Measurements from ENCODE around the gene EEF1AKMT1.

EEF1AKMT1 gene

GRCh38 chr13:20803180-20803965 lies 29.6 kb upstream of the EEF1AKMT1 start:
- no peaks in the 10 kb centered on the region for H3K27me3 ChIP-seq (ENCODE audit: control insufficient read depth, insufficient read depth, low read length, poor library complexity, severe bottlenecking)
- no peak overlapping the region for H3K27ac ChIP-seq (ENCODE audit: insufficient read depth, low read depth, low read length, poor library complexity, severe bottlenecking)
- H3K4me3 ChIP-seq (ENCODE audit: insufficient read depth, low read depth, low read length), result no peak overlapping the region
- peaks cover 9% of the 10 kb centered on the region for H3K36me3 ChIP-seq (ENCODE audit: control insufficient read depth, insufficient read depth, low read length)
- H3K9me3 ChIP-seq (ENCODE audit: control insufficient read depth, low read length), result no peaks in the 10 kb centered on the region
- 90 to 93% methylated on average over 3 of the region's 3 CpGs for WGBS, 2 experiments
- no peaks in the 10 kb centered on the region for H3K4me1 ChIP-seq (ENCODE audit: control insufficient read depth, insufficient read depth, low read length)

- Histone ChIP-seq H3K9me3 (ENCODE audit: control insufficient read depth, low read length) (no peaks in the 10 kb centered on the region), H3K27ac (ENCODE audit: insufficient read depth, low read depth, low read length, poor library complexity, severe bottlenecking) (no peak overlapping the region), H3K36me3 (ENCODE audit: control insufficient read depth, insufficient read depth, low read length) (peaks cover 6% of the 10 kb centered on the region), H3K4me1 (ENCODE audit: control insufficient read depth, insufficient read depth, low read length) (no peaks in the 10 kb centered on the region), H3K4me3 (ENCODE audit: insufficient read depth, low read depth, low read length) (no peak overlapping the region), H3K27me3 (ENCODE audit: control insufficient read depth, insufficient read depth, low read length, poor library complexity, severe bottlenecking) (no peaks in the 10 kb centered on the region)
- 81 to 89% methylated on average over 2 of the region's 2 CpGs for WGBS, 2 experiments
Observed at GRCh38 chr13:20801707-20802106, 27.9 kb upstream of the EEF1AKMT1 start.

DNA sequence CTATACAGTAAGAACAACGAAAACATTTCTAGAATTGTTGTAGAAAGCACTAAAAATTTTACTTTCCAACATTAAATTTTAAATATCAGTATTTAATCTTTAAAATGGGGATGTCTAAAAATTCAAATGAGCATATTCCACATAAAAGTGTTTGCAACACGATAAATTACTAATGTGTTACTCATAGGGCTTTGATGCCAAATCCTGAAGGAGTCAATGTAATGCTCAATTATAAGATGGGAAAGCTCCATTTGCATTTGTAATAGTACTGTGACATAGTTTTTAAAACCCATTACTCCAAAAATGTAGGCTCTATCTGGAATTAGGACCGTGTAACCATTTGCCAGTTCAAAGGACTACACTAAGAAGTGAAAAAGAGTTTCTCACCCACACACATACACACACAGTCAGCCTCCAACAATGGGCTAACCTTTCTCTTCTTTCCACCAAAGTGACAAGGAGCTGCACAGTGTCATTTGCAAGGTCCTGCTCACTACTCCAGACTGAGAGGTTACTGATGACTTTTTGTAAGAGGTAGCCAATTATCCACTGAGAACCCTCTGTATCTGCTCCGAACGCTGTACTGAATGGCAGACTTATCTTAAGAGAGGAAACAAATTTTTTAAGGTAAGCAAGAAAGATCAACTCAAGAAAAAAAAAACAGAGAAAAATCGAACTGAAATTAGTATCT lies 26.1 kb upstream of the EEF1AKMT1 start:
- WGBS, 2 experiments, result 90 to 94% methylated on average over 5 of the region's 6 CpGs
- Histone ChIP-seq H3K36me3 (ENCODE audit: control insufficient read depth, insufficient read depth, low read length) (peaks cover 14% of the 10 kb centered on the region), H3K4me3 (ENCODE audit: insufficient read depth, low read depth, low read length) (no peak overlapping the region)

GRCh38 chr13:20798027-20798426 lies 24.3 kb upstream of the EEF1AKMT1 start:
- WGBS, 2 experiments, result 94% methylated on average over 4 of the region's 4 CpGs
- H3K27me3 ChIP-seq (ENCODE audit: control insufficient read depth, insufficient read depth, low read length, poor library complexity, severe bottlenecking), result no peaks in the 10 kb centered on the region
- no peak overlapping the region for H3K27ac ChIP-seq (ENCODE audit: insufficient read depth, low read depth, low read length, poor library complexity, severe bottlenecking)
- no peak overlapping the region for H3K4me3 ChIP-seq (ENCODE audit: insufficient read depth, low read depth, low read length)
- peaks cover 19% of the 10 kb centered on the region for H3K36me3 ChIP-seq (ENCODE audit: control insufficient read depth, insufficient read depth, low read length)
- no peaks in the 10 kb centered on the region for H3K4me1 ChIP-seq (ENCODE audit: control insufficient read depth, insufficient read depth, low read length)
- H3K9me3 ChIP-seq (ENCODE audit: control insufficient read depth, low read length), result no peaks in the 10 kb centered on the region

More for the DNA sequence above, 26.1 kb upstream of the EEF1AKMT1 start:
- Histone ChIP-seq H3K9me3 (ENCODE audit: control insufficient read depth, low read length) (no peaks in the 10 kb centered on the region), H3K4me1 (ENCODE audit: control insufficient read depth, insufficient read depth, low read length) (no peaks in the 10 kb centered on the region), H3K27me3 (ENCODE audit: control insufficient read depth, insufficient read depth, low read length, poor library complexity, severe bottlenecking) (no peaks in the 10 kb centered on the region), H3K27ac (ENCODE audit: insufficient read depth, low read depth, low read length, poor library complexity, severe bottlenecking) (no peak overlapping the region)

- 95 to 97% methylated on average over 5 of the region's 5 CpGs for WGBS, 2 experiments
- no peak overlapping the region for H3K4me3 ChIP-seq (ENCODE audit: insufficient read depth, low read depth, low read length)
- H3K4me1 ChIP-seq (ENCODE audit: control insufficient read depth, insufficient read depth, low read length), result no peaks in the 10 kb centered on the region
- H3K9me3 ChIP-seq (ENCODE audit: control insufficient read depth, low read length), result no peaks in the 10 kb centered on the region
- peaks cover 19% of the 10 kb centered on the region for H3K36me3 ChIP-seq (ENCODE audit: control insufficient read depth, insufficient read depth, low read length)
- H3K27me3 ChIP-seq (ENCODE audit: control insufficient read depth, insufficient read depth, low read length, poor library complexity, severe bottlenecking), result no peaks in the 10 kb centered on the region
- no peak overlapping the region for H3K27ac ChIP-seq (ENCODE audit: insufficient read depth, low read depth, low read length, poor library complexity, severe bottlenecking)
Observed at GRCh38 chr13:20796791-20797508, 23.2 kb upstream of the EEF1AKMT1 start.

DNA sequence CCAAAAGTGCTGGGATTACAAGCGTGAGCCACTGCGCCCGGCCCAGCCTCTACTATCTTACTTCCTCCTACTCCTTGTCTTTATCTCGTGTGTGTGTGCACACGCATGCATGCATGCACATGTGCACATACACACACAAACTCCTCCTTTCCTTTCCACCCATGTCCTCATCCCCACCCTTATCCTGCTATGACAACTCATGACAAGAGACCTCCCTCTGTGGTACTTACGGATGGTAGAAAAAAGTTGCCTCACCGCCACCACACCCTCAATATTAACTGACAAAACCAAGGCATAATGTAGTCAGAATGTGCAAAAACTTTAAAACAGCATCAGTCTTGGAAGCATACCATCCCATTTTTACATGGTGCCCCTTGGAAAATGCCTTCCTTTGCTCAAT lies 15.9 kb upstream of the EEF1AKMT1 start:
- no peak overlapping the region for H3K4me3 ChIP-seq (ENCODE audit: insufficient read depth, low read depth, low read length)
- no peaks in the 10 kb centered on the region for H3K4me1 ChIP-seq (ENCODE audit: control insufficient read depth, insufficient read depth, low read length)
- H3K27ac ChIP-seq (ENCODE audit: insufficient read depth, low read depth, low read length, poor library complexity, severe bottlenecking), result no peak overlapping the region
- H3K27me3 ChIP-seq (ENCODE audit: control insufficient read depth, insufficient read depth, low read length, poor library complexity, severe bottlenecking), result no peaks in the 10 kb centered on the region
- 94 to 95% methylated on average over 7 of the region's 7 CpGs for WGBS, 2 experiments
- peaks cover 6% of the 10 kb centered on the region for H3K36me3 ChIP-seq (ENCODE audit: control insufficient read depth, insufficient read depth, low read length)
- no peaks in the 10 kb centered on the region for H3K9me3 ChIP-seq (ENCODE audit: control insufficient read depth, low read length)

DNA sequence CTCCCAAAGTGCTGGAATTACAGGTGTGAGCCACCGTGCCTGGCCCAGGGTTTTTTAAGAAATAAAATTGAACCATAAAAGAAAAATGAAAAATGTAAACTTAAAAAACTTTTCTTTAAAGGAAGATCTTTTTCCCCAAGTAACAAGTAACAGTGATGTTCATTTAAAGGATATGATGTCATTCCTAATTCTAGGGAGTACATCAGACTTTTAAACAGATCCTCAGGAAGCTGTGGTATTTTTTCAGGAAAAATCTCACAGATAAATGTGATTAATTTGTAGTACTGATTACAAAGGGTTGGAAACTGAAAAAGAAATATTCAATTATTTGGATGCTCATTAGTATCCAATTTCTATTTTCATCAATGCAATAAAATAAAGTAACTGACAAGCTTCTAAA lies 14.6 kb upstream of the EEF1AKMT1 start:
- WGBS, 2 experiments, result no CpG with 5 or more reads among the region's 1 CpG
- Histone ChIP-seq H3K27me3 (ENCODE audit: control insufficient read depth, insufficient read depth, low read length, poor library complexity, severe bottlenecking) (no peaks in the 10 kb centered on the region), H3K4me3 (ENCODE audit: insufficient read depth, low read depth, low read length) (no peak overlapping the region), H3K36me3 (ENCODE audit: control insufficient read depth, insufficient read depth, low read length) (peaks cover 2% of the 10 kb centered on the region), H3K4me1 (ENCODE audit: control insufficient read depth, insufficient read depth, low read length) (no peaks in the 10 kb centered on the region), H3K27ac (ENCODE audit: insufficient read depth, low read depth, low read length, poor library complexity, severe bottlenecking) (no peak overlapping the region), H3K9me3 (ENCODE audit: control insufficient read depth, low read length) (no peaks in the 10 kb centered on the region)

DNA sequence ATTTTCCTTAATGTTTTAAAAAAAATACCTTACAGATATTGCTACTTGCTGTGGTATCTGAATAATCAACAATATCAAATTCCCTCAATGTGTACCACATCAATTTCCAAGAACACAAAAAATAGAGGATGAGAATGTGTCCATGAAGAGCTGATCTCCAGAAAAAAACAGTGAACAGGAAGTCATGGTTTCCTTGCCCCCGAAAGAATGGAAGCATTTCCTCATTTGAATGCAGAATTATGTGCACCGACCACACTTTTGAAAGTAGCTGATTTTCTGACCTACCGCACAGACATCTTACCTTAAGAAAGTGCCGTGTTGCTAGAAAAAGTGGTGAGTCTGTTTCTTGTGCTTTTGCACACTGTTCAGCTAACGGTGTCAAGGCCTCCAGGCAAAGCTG lies 13.4 kb upstream of the EEF1AKMT1 start:
- Histone ChIP-seq H3K4me1 (ENCODE audit: control insufficient read depth, insufficient read depth, low read length) (no peaks in the 10 kb centered on the region), H3K27me3 (ENCODE audit: control insufficient read depth, insufficient read depth, low read length, poor library complexity, severe bottlenecking) (no peaks in the 10 kb centered on the region), H3K36me3 (ENCODE audit: control insufficient read depth, insufficient read depth, low read length) (peaks cover 2% of the 10 kb centered on the region), H3K9me3 (ENCODE audit: control insufficient read depth, low read length) (no peaks in the 10 kb centered on the region), H3K4me3 (ENCODE audit: insufficient read depth, low read depth, low read length) (no peak overlapping the region), H3K27ac (ENCODE audit: insufficient read depth, low read depth, low read length, poor library complexity, severe bottlenecking) (no peak overlapping the region)
- WGBS, 2 experiments, result 95 to 96% methylated on average over 5 of the region's 5 CpGs

- Histone ChIP-seq H3K9me3 (ENCODE audit: control insufficient read depth, low read length) (no peaks in the 10 kb centered on the region), H3K27me3 (ENCODE audit: control insufficient read depth, insufficient read depth, low read length, poor library complexity, severe bottlenecking) (no peaks in the 10 kb centered on the region), H3K36me3 (ENCODE audit: control insufficient read depth, insufficient read depth, low read length) (no peaks in the 10 kb centered on the region), H3K4me3 (ENCODE audit: insufficient read depth, low read depth, low read length) (no peak overlapping the region), H3K4me1 (ENCODE audit: control insufficient read depth, insufficient read depth, low read length) (no peaks in the 10 kb centered on the region), H3K27ac (ENCODE audit: insufficient read depth, low read depth, low read length, poor library complexity, severe bottlenecking) (no peak overlapping the region)
- WGBS, 2 experiments, result 91 to 98% methylated on average over 2 to 3 of the region's 3 CpGs
Observed at GRCh38 chr13:20782116-20782708, 8.5 kb upstream of the EEF1AKMT1 start.

GRCh38 chr13:20780317-20780716 lies 6.6 kb upstream of the EEF1AKMT1 start:
- WGBS, 2 experiments, result 80 to 100% methylated on average over 1 of the region's 1 CpG

More at GRCh38 chr13:20780317-20780716, 6.6 kb upstream of the EEF1AKMT1 start:
- no peaks in the 10 kb centered on the region for H3K36me3 ChIP-seq (ENCODE audit: control insufficient read depth, insufficient read depth, low read length)
- H3K27ac ChIP-seq (ENCODE audit: insufficient read depth, low read depth, low read length, poor library complexity, severe bottlenecking), result no peak overlapping the region
- no peaks in the 10 kb centered on the region for H3K4me1 ChIP-seq (ENCODE audit: control insufficient read depth, insufficient read depth, low read length)
- no peaks in the 10 kb centered on the region for H3K27me3 ChIP-seq (ENCODE audit: control insufficient read depth, insufficient read depth, low read length, poor library complexity, severe bottlenecking)
- H3K4me3 ChIP-seq (ENCODE audit: insufficient read depth, low read depth, low read length), result no peak overlapping the region
- H3K9me3 ChIP-seq (ENCODE audit: control insufficient read depth, low read length), result no peaks in the 10 kb centered on the region

Measured in ectodermal cell (in vitro differentiated cells).